ENCODE data around the gene BMPR2. TPM values are rescaled to one million over a fixed set of nuclear protein-coding genes. Genes with fewer than 3 reads are reported as not detected.

The BMPR2 gene
- polyA plus RNA-seq, 1 experiment: 78.1 TPM

GRCh38 chr2:202418027-202418426 lies 41.9 kb downstream of the BMPR2 start:
- POLR2A ChIA-PET: no interaction called here

GRCh38 chr2:202418511-202418910 lies 42.4 kb downstream of the BMPR2 start:
- no peaks in the 10 kb centered on the region for H3K27me3 ChIP-seq (ENCODE audit: control insufficient read depth, insufficient read depth, low read length)
- no peak overlapping the region for H3K4me3 ChIP-seq (ENCODE audit: low read depth, low read length)
- H3K27ac ChIP-seq (ENCODE audit: low read depth, low read length): no peak overlapping the region
- DNase-seq (ENCODE audit: low read depth, low spot score): no peak
- POLR2A ChIA-PET: no interaction called here
- CTCF ChIA-PET: no interaction called here
- no peak for TF ChIP-seq CTCF (IDR thresholded peaks at IDR 0.05; ENCODE audit: low read depth, low read length)
- no peaks in the 10 kb centered on the region; the same call in 1 of the 2 replicates for H3K9me3 ChIP-seq (ENCODE audit: control insufficient read depth, insufficient read depth, low read length)

More at GRCh38 chr2:202418027-202418426, 41.9 kb downstream of the BMPR2 start:
- H3K9me3 ChIP-seq (ENCODE audit: control insufficient read depth, insufficient read depth, low read length): no peaks in the 10 kb centered on the region; the same call in 1 of the 2 replicates
- CTCF ChIA-PET: no interaction called here
- no peak for TF ChIP-seq CTCF (IDR thresholded peaks at IDR 0.05; ENCODE audit: low read depth, low read length)
- no peak for DNase-seq (ENCODE audit: low read depth, low spot score)
- H3K27ac ChIP-seq (ENCODE audit: low read depth, low read length): no peak overlapping the region
- no peak overlapping the region for H3K4me3 ChIP-seq (ENCODE audit: low read depth, low read length)
- no peaks in the 10 kb centered on the region for H3K27me3 ChIP-seq (ENCODE audit: control insufficient read depth, insufficient read depth, low read length)

GRCh38 chr2:202423139-202423538 lies 47.0 kb downstream of the BMPR2 start:
- Histone ChIP-seq H3K27ac (ENCODE audit: low read depth, low read length) (no peak overlapping the region), H3K4me3 (ENCODE audit: low read depth, low read length) (no peak overlapping the region), H3K27me3 (ENCODE audit: control insufficient read depth, insufficient read depth, low read length) (no peaks in the 10 kb centered on the region), H3K9me3 (ENCODE audit: control insufficient read depth, insufficient read depth, low read length) (no peaks in the 10 kb centered on the region; the same call in 1 of the 2 replicates)
- CTCF ChIA-PET: no interaction called here
- TF ChIP-seq CTCF (IDR thresholded peaks at IDR 0.05; ENCODE audit: low read depth, low read length): no peak
- POLR2A ChIA-PET: no interaction called here
- DNase-seq (ENCODE audit: low read depth, low spot score): no peak

- Histone ChIP-seq H3K9me3 (ENCODE audit: control insufficient read depth, insufficient read depth, low read length) (no peaks in the 10 kb centered on the region; the same call in 1 of the 2 replicates), H3K27ac (ENCODE audit: low read depth, low read length) (no peak overlapping the region), H3K4me3 (ENCODE audit: low read depth, low read length) (no peak overlapping the region), H3K27me3 (ENCODE audit: control insufficient read depth, insufficient read depth, low read length) (no peaks in the 10 kb centered on the region)
- ChIA-PET CTCF (no interaction called here), POLR2A (no interaction called here)
- TF ChIP-seq CTCF (IDR thresholded peaks at IDR 0.05; ENCODE audit: low read depth, low read length): no peak
- no peak for DNase-seq (ENCODE audit: low read depth, low spot score)
Measured at GRCh38 chr2:202425036-202425435, 48.9 kb downstream of the BMPR2 start.

- H3K27me3 ChIP-seq (ENCODE audit: control insufficient read depth, insufficient read depth, low read length): no peaks in the 10 kb centered on the region
- DNase-seq (ENCODE audit: low read depth, low spot score): no peak
- ChIA-PET CTCF (no interaction called here), POLR2A (interaction anchor here (0.7 kb wide), 1 partner anchor 588 kb away, joined by 3 read pairs; no protein-coding TSS in a partner anchor)
- H3K9me3 ChIP-seq (ENCODE audit: control insufficient read depth, insufficient read depth, low read length): no peaks in the 10 kb centered on the region; the same call in 1 of the 2 replicates
- TF ChIP-seq CTCF (IDR thresholded peaks at IDR 0.05; ENCODE audit: low read depth, low read length): no peak
- no peak overlapping the region for H3K4me3 ChIP-seq (ENCODE audit: low read depth, low read length)
- no peak overlapping the region for H3K27ac ChIP-seq (ENCODE audit: low read depth, low read length)
Measured at GRCh38 chr2:202426751-202427150, 50.6 kb downstream of the BMPR2 start.

All from AG04450 (cell line).